SH-SY5Y (cell line): ENCODE results near the gene RIN3.

Experiments
- GATA2 ChIP-seq: IDR thresholded peaks from 2 replicates; pipeline ENCODE4 v1.6.1; 2011; ENCODE audit warnings: mild to moderate bottlenecking, low read depth, low read length
- GATA3 ChIP-seq: IDR thresholded peaks from 2 replicates; pipeline ENCODE4 v1.6.1; 2011; ENCODE audit warnings: low read depth, mild to moderate bottlenecking, low read length, moderate library complexity

DNA sequence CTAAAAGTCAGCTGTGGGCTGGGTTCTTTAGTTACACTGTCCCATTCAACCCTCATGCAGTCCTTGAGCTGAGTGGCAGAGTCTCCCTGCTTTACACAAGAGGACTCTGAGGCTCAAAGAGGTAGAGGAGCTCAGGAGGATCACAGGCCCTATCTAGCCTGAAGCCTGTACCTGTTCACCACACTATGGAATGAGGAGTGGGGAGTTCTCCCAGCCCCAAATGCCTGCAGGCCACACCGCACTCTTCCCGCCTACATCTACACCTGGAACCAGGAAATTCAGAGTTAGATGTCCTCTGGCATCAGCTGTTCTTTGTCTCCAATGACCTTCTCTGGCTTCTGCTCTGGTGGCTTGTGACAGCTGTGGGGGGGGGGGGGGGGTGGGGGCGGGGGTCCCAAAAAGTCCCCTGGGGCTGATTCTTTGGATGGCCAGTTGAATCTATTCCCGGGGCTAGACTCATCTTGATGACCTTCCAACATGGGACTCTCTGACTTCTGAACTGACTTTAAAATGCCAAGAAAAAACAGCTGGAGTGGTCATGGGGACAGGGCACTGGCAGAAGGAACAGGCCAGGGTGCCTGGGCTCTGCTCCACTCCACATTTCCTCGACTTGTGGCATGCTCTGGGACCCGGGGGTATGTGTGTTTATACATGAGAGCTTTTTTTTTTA lies 30.6 kb downstream of the RIN3 start:
- no peak for TF ChIP-seq GATA2
- TF ChIP-seq GATA3: no peak
